HG02870 (cell line): ENCODE results near the gene BEAN1.
"Not testable (repeated sequence)": the region's sequence is repeated elsewhere in the genome, so short reads cannot be mapped to it uniquely, and the experiment has no call there.

ENCODE experiments used
- ATAC-seq: cut with Tn5 transposase; IDR thresholded peaks from one replicate; pipeline ENCODE4 v1.9.1; 2021; ENCODE audit warnings: mild to moderate bottlenecking, moderate library complexity; ENCODE audit not compliant: unreplicated experiment

Gene BEAN1

GRCh38 chr16:66481943-66482390 lies 54.9 kb downstream of the BEAN1 start:
- ATAC-seq: no peak

- ATAC-seq: peak; percentile 72
Observed at GRCh38 chr16:66483689-66484452, 56.8 kb downstream of the BEAN1 start.

- ATAC-seq: no peak
Observed at GRCh38 chr16:66484453-66485213, 57.5 kb downstream of the BEAN1 start.

- no peak for ATAC-seq
Observed at GRCh38 chr16:66485376-66485775, 58.3 kb downstream of the BEAN1 start.

- ATAC-seq: no peak
Observed at GRCh38 chr16:66486199-66486772, 59.2 kb downstream of the BEAN1 start.

GRCh38 chr16:66486773-66487579 lies 59.9 kb downstream of the BEAN1 start:
- no peak for ATAC-seq

GRCh38 chr16:66487580-66488275 lies 60.6 kb downstream of the BEAN1 start:
- no peak for ATAC-seq

- no peak for ATAC-seq
Observed at GRCh38 chr16:66488505-66488904, 61.4 kb downstream of the BEAN1 start.

GRCh38 chr16:66489385-66489784 lies 62.3 kb downstream of the BEAN1 start:
- no peak for ATAC-seq

- ATAC-seq: no peak
Observed at GRCh38 chr16:66489818-66490217, 62.7 kb downstream of the BEAN1 start.

GRCh38 chr16:66490774-66491715 lies 64.0 kb downstream of the BEAN1 start:
- ATAC-seq: no peak

- no peak for ATAC-seq
Observed at GRCh38 chr16:66491716-66492064, 64.6 kb downstream of the BEAN1 start.

GRCh38 chr16:66493490-66494401 lies 66.7 kb downstream of the BEAN1 start:
- no peak for ATAC-seq

GRCh38 chr16:66494916-66495315 lies 67.8 kb downstream of the BEAN1 start:
- no peak for ATAC-seq

GRCh38 chr16:66495440-66495839 lies 68.3 kb downstream of the BEAN1 start:
- ATAC-seq: no peak

- not testable (repeated sequence) for ATAC-seq
Observed at GRCh38 chr16:66496226-66496625, 69.1 kb downstream of the BEAN1 start.

- not testable (repeated sequence) for ATAC-seq
Observed at GRCh38 chr16:66497921-66498320, 70.8 kb downstream of the BEAN1 start.

- ATAC-seq: not testable (repeated sequence)
Observed at GRCh38 chr16:66501563-66501962, 74.5 kb downstream of the BEAN1 start.
